Mononuclear cell (primary cell): Measurements from ENCODE around the gene MLNR. TPM values are rescaled to one million over a fixed set of nuclear protein-coding genes. Genes with fewer than 3 reads are reported as not detected.

Source experiments
- H3K27me3 ChIP-seq: 2 replicates; pipeline ENCODE4 v1.6.0; 2011; ENCODE audit warnings: low read length, control low read depth; ENCODE audit not compliant: insufficient read depth
- H3K4me1 ChIP-seq: 2 replicates; pipeline ENCODE4 v1.5.1; 2011; ENCODE audit warnings: mild to moderate bottlenecking, low read length, control low read depth; ENCODE audit not compliant: insufficient read depth
- H3K4me3 ChIP-seq: 2 replicates; pipeline ENCODE4 v1.5.1; 2011; ENCODE audit warnings: mild to moderate bottlenecking, low read length, moderate library complexity
- H3K9me3 ChIP-seq: 2 replicates; pipeline ENCODE4 v1.5.1; 2011; ENCODE audit warnings: low read depth, mild to moderate bottlenecking, control low read depth, low read length
- total RNA-seq: library from RNA; depleted of rRNA; stranded (reverse); fragments of >200 nt; gene quantifications from one replicate; pipeline ENCODE4 v1.2.3, GENCODE V29; 2012

MLNR gene, protein sequence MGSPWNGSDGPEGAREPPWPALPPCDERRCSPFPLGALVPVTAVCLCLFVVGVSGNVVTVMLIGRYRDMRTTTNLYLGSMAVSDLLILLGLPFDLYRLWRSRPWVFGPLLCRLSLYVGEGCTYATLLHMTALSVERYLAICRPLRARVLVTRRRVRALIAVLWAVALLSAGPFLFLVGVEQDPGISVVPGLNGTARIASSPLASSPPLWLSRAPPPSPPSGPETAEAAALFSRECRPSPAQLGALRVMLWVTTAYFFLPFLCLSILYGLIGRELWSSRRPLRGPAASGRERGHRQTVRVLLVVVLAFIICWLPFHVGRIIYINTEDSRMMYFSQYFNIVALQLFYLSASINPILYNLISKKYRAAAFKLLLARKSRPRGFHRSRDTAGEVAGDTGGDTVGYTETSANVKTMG
- total RNA-seq = not detected

DNA sequence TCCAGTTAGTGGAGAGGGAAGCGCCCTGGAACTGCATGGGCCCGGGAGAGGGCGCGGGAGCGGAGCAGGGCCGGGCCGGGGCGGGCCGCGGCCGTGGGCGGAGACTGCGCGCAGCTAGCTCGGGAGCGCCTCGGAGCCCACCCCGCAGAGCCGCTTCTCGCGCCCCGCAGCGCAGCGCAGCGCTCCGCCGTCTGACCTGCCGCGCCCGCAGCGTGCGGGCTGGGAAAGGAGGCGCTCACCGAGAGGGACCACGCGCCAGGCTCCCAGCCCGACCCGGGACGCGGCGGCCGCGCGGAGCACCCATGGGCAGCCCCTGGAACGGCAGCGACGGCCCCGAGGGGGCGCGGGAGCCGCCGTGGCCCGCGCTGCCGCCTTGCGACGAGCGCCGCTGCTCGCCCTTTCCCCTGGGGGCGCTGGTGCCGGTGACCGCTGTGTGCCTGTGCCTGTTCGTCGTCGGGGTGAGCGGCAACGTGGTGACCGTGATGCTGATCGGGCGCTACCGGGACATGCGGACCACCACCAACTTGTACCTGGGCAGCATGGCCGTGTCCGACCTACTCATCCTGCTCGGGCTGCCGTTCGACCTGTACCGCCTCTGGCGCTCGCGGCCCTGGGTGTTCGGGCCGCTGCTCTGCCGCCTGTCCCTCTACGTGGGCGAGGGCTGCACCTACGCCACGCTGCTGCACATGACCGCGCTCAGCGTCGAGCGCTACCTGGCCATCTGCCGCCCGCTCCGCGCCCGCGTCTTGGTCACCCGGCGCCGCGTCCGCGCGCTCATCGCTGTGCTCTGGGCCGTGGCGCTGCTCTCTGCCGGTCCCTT, at the start of gene MLNR:
MLNR (plus strand) TSS at position 303 of the 820 bp plus-strand sequence; CDS start at position 303, 0 bp downstream.
- Histone ChIP-seq H3K27me3 (peaks cover 49% of the 10 kb centered on the region), H3K4me3 (peak within 1 kb of the TSS; percentile 34), H3K4me1 (peaks cover 28% of the 10 kb centered on the region), H3K9me3 (no peaks in the 10 kb centered on the region)

DNA sequence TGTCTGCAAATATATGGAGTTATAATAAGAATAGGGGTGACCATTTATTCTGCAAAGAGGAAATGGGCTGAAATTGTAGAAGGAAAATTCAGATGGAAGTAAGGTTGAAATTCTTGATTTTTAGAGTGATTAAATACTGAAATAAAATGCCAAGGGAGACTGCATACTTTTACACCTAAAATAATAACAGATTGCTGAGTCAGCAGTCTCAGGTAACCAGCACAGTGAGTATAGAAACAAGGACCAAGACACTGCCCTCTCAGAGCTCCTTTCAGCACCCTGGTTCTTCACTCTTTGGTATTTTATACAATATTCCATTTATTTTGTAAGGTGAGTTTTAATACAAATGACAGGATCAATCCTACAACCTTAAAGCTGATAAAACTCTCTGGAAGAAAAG, 48.8 kb upstream of the MLNR start:
- Histone ChIP-seq H3K27me3 (no peaks in the 10 kb centered on the region), H3K9me3 (no peaks in the 10 kb centered on the region), H3K4me3 (no peak overlapping the region), H3K4me1 (peaks cover 1% of the 10 kb centered on the region)

GRCh38 chr13:49183672-49184325, 36.3 kb upstream of the MLNR start:
- H3K4me3 ChIP-seq = no peak overlapping the region
- no peaks in the 10 kb centered on the region for H3K27me3 ChIP-seq
- no peaks in the 10 kb centered on the region for H3K9me3 ChIP-seq
- H3K4me1 ChIP-seq = no peaks in the 10 kb centered on the region

DNA sequence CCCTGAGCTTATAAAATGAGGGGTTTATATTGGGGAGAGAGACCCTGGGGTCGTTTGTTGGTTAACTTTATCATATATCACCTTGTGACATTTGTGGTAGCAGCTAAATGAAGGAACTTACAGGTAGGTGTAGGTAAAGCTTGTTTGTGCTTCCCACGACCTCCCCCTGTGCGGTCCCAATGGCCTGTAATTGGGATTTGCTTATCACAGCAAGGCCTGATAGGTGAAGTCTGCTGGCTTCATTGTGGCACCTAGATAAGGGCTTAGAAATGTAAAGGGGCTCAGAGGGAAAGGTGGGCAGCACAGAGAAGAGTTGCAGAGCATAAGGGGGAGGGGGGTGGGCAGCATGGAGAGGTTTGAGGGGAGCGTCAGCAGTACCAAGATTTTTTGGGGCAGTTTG, 35.5 kb upstream of the MLNR start:
- Histone ChIP-seq H3K4me1 (no peaks in the 10 kb centered on the region), H3K27me3 (no peaks in the 10 kb centered on the region), H3K9me3 (no peaks in the 10 kb centered on the region), H3K4me3 (no peak overlapping the region)

DNA sequence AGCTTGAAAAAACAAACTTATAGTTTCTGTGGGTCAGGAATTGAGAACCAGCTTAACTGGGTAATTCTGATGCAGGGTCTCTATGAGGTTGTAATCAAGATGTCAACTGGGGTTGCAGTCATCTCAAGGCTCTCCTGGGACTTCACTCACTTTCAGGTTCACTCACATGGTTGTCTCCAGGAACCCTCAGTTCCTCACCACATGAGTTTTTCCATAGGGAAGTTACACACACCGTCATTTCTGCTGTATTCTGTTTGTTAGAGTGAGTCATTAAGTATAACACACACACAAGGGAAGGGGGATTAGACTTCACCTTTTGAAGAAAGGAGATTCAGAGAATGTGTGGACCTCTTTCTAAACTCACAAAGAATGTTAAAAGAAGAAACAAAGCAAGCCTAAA, 34.9 kb upstream of the MLNR start:
- H3K9me3 ChIP-seq = no peaks in the 10 kb centered on the region
- H3K4me3 ChIP-seq = no peak overlapping the region
- no peaks in the 10 kb centered on the region for H3K4me1 ChIP-seq
- no peaks in the 10 kb centered on the region for H3K27me3 ChIP-seq

DNA sequence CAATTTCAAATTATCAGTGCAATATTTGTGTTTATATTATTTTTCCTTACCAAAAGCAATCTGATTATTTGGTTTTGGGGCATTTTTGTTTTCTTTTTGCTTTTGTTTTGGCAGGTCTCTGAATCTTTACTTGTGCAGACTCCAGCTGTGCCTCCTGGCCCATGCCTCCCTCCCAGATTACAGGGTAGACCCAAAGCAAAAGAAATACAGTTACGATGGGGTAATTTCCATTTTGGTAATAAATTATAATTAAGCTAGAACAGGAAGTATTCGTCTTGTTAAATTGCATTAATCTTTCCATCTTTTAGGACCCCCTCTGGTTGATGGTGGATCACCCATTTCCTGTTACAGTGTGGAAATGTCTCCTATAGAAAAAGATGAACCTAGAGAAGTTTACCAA, 29.2 kb upstream of the MLNR start:
- Histone ChIP-seq H3K4me3 (no peak overlapping the region), H3K4me1 (no peaks in the 10 kb centered on the region), H3K9me3 (no peaks in the 10 kb centered on the region), H3K27me3 (no peaks in the 10 kb centered on the region)

GRCh38 chr13:49206641-49207040, 13.5 kb upstream of the MLNR start:
- Histone ChIP-seq H3K9me3 (no peaks in the 10 kb centered on the region), H3K4me3 (no peak overlapping the region), H3K27me3 (no peaks in the 10 kb centered on the region), H3K4me1 (no peaks in the 10 kb centered on the region)

DNA sequence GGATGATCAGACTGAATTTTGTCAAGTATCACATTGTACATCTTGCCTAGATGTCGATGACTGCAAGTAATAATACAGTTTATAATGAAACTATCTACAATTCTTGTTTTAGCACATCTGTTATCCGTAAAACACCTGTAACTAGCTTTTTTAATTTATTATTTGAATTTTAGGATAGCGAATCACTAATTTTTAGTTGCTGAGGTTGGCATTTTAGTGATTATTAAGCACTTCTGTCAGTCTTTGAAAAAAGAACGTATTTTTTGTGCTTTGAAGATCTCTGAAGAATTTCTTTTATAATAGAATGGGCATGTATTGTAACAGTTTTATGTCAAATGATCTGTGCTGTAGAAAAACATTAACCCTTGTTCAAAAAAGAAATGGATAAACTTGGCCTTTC, 11.5 kb upstream of the MLNR start:
- peaks cover 7% of the 10 kb centered on the region for H3K4me1 ChIP-seq

DNA sequence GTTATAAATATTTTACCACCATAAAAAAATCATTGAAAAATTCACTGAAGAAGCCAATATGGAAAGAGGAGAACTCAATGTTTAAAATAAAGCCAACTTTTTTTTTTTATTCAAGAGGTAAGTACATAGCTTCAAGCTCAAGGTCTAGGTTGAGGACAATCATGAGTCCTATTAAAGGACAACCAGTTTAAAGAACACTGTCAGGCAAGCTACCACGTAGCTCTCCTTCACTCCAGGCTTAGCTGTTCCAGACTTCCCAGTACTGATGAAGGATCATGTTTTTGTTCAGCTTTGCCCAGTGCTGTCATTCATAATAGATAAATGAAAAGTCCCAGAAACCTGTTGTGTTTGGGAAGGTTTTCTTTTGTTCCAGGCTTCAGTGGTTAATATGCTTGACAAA, 10.0 kb upstream of the MLNR start:
- peaks cover 21% of the 10 kb centered on the region for H3K4me1 ChIP-seq
- H3K27me3 ChIP-seq = no peaks in the 10 kb centered on the region
- H3K4me3 ChIP-seq = no peak overlapping the region
- no peaks in the 10 kb centered on the region for H3K9me3 ChIP-seq

More for the DNA sequence above, 11.5 kb upstream of the MLNR start:
- H3K27me3 ChIP-seq = no peaks in the 10 kb centered on the region
- H3K9me3 ChIP-seq = no peaks in the 10 kb centered on the region
- H3K4me3 ChIP-seq = no peak overlapping the region

DNA sequence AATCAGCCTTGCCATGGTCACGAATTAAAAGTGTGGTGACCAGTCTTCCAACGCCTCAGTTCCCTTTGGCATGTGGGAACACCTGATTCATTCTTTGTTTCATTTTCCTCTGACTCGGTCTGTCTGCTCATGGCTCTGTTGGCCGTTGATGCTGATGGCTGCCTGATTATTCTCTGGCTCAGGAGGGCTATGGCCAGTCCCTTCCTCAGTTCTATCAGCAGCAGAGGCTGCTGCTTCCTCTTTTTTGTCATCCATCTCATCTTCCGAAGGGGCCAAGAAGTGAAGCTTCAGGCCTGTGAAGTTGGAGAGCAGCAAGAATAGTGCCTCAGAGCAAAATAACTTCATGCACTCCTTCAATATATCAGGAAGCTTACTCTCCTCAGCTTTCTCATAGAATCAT, 9.5 kb upstream of the MLNR start:
- H3K4me1 ChIP-seq = peaks cover 24% of the 10 kb centered on the region
- no peaks in the 10 kb centered on the region for H3K9me3 ChIP-seq
- H3K27me3 ChIP-seq = no peaks in the 10 kb centered on the region
- no peak overlapping the region for H3K4me3 ChIP-seq

GRCh38 chr13:49213539-49213938, 6.6 kb upstream of the MLNR start:
- Histone ChIP-seq H3K4me3 (no peak overlapping the region), H3K4me1 (peaks cover 34% of the 10 kb centered on the region), H3K27me3 (peaks cover 7% of the 10 kb centered on the region), H3K9me3 (no peaks in the 10 kb centered on the region)

- H3K9me3 ChIP-seq = no peaks in the 10 kb centered on the region
- no peak overlapping the region for H3K4me3 ChIP-seq
- H3K4me1 ChIP-seq = peaks cover 34% of the 10 kb centered on the region
- H3K27me3 ChIP-seq = peaks cover 12% of the 10 kb centered on the region
Observed at GRCh38 chr13:49213997-49214916, 5.9 kb upstream of the MLNR start.

DNA sequence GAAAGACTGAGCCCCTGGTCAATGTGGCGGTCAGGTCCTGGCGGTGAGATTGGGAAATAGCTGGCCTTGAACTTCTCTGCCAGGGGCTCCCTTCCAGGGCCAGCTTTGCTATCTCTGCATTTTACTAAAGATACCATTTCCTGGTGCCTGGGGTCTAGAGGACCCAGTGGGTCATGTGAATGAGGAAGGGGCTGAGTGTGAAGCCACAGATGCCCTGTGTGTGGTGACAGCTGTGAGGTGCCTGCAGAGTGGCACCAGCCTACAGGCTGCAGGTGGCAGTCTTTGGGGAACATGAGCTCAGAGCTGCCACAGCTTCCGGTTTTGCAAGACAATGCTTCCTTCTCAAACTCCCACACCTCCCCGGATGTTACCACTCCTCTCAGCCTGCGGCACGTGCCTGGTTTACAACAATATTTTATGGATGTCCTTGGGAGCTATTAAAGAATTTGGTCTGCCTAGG, 5.2 kb upstream of the MLNR start:
- Histone ChIP-seq H3K27me3 (peaks cover 19% of the 10 kb centered on the region), H3K4me1 (peaks cover 38% of the 10 kb centered on the region), H3K4me3 (no peak overlapping the region)

DNA sequence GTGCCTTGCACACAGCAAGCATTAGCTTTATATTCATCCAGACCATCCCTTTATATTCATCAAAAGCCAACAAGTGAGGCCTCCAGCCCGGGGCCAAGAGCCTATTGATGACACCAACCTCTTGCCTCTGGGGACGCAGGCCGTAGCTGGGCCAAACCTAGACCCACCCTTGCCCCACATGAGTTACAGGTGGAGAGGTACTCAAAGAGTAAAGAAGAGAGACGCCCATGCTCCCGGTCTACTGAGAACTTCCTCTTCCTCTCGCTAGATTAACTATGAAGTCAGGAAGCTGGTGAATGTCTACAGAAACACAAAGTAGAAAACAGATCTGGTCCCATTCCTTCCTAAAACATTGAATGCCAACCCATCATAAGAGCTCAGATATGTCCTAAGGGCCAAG, 3.8 kb upstream of the MLNR start:
- no peaks in the 10 kb centered on the region for H3K9me3 ChIP-seq
- peaks cover 29% of the 10 kb centered on the region for H3K27me3 ChIP-seq
- no peak overlapping the region for H3K4me3 ChIP-seq
- H3K4me1 ChIP-seq = peaks cover 49% of the 10 kb centered on the region

More for the DNA sequence above, 5.2 kb upstream of the MLNR start:
- no peaks in the 10 kb centered on the region for H3K9me3 ChIP-seq
